HL-60 (cell line): ENCODE results near the gene GAPT.
"Not testable (repeated sequence)": the region's sequence is repeated elsewhere in the genome, so short reads cannot be mapped to it uniquely, and the experiment has no call there.

Experiments
- POLR2AphosphoS5 ChIP-seq: IDR thresholded peaks from 2 replicates; pipeline ENCODE4 v1.6.1; 2012; ENCODE audit warnings: low read depth
- TF ChIP-seq, protein P1 (sequence below): IDR thresholded peaks from one replicate; pipeline ENCODE4 v1.5.1; 2011; ENCODE audit warnings: low read length, control low read depth, inconsistent platforms; ENCODE audit not compliant: insufficient read depth

DNA sequence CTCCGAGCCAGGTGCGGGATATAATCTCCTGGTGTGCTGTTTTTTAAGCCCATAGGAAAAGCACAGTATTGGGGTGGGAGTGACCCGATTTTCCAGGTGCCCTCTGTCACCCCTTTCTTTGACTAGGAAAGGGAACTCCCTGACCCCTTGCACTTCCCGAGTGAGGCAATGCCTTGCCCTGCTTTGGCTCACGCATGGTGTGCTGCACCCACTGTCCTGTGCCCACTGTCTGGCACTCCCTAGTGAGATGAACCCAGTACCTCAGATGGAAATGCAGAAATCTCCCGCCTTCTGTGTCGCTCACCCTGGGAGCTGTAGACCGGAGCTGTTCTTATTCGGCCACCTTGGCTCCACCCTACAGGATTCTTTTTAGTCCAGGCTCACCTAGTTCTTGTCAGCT, 50.7 kb downstream of the GAPT start:
- TF ChIP-seq, protein P1, sequence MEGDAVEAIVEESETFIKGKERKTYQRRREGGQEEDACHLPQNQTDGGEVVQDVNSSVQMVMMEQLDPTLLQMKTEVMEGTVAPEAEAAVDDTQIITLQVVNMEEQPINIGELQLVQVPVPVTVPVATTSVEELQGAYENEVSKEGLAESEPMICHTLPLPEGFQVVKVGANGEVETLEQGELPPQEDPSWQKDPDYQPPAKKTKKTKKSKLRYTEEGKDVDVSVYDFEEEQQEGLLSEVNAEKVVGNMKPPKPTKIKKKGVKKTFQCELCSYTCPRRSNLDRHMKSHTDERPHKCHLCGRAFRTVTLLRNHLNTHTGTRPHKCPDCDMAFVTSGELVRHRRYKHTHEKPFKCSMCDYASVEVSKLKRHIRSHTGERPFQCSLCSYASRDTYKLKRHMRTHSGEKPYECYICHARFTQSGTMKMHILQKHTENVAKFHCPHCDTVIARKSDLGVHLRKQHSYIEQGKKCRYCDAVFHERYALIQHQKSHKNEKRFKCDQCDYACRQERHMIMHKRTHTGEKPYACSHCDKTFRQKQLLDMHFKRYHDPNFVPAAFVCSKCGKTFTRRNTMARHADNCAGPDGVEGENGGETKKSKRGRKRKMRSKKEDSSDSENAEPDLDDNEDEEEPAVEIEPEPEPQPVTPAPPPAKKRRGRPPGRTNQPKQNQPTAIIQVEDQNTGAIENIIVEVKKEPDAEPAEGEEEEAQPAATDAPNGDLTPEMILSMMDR = not testable (repeated sequence)
- TF ChIP-seq POLR2AphosphoS5 = not testable (repeated sequence)
